HG03135 (cell line): ENCODE results near the gene PTGER2.

ENCODE experiments used
- ATAC-seq: cut with Tn5 transposase; IDR thresholded peaks from one replicate; pipeline ENCODE4 v1.9.1; 2021; ENCODE audit warnings: mild to moderate bottlenecking, moderate library complexity; ENCODE audit not compliant: unreplicated experiment

The PTGER2 gene

GRCh38 chr14:52333823-52334657 lies 19.9 kb downstream of the PTGER2 start:
- no peak for ATAC-seq

GRCh38 chr14:52336241-52336640 lies 22.1 kb downstream of the PTGER2 start:
- no peak for ATAC-seq

DNA sequence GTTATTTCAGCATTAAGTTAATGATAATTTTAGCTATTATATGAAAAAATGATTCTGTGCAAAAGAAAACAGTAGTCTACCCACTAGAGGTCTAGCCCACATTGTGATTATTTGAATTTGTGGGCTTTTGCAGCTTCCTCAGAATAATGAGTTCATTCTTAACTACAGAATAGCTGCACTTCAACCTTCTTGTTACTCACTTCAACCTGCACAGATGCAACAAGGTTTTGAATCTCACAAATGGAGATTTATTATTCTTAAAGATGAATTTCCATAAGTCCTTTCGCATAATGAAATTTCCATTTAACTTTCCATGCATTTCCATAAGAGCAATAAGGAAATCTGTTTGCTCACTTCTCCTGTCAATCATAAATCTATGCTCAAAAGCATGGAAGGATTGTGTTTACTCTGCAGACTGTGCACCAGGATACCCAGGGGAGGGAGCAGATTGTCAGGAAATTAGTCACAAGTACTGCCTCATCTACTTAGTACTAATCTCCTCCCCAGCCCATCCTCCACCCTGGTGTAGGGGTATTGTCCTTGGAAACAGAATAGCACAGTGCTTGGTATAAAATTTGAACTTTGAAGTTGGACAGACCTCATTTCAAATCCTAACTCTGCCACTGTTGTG lies 24.1 kb downstream of the PTGER2 start:
- ATAC-seq = no peak

DNA sequence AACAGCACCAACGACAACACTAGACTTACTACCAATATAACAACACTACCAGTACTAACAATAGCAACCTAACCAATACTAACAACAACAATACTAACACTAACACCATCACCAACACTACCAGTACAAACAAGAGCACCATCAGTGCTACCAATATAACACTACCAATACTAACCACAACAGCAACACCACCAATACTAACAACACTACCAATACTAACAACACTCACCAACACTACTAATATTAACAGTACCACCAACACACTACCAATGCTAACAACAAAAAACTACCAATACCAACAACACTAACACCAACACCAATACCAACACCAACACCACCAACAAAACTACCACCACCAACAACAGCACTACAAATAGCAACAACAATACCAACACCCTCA lies 25.1 kb downstream of the PTGER2 start:
- no peak for ATAC-seq

- ATAC-seq = no peak
These were observed 28.9 kb downstream of the PTGER2 start for GRCh38 chr14:52342849-52343596.

DNA sequence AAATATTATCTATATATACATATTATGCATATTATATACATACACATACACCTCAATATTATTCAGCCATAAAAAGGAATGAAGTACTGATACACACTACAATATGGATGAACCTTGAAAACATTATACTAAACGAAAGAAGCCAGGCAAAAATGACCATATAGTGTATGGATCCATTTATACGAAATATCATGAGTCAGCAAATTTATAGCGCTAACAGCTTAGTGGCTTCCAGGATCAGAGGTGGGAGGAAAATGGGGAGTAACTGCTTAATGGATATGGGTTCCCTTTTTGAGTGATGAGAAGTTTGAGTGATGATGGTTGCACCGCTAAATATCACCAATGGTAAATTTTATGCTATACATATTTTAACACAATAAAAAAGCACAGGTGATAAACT lies 32.7 kb downstream of the PTGER2 start:
- no peak for ATAC-seq

- ATAC-seq = no peak
These were observed 34.2 kb downstream of the PTGER2 start for GRCh38 chr14:52348279-52348678.

DNA sequence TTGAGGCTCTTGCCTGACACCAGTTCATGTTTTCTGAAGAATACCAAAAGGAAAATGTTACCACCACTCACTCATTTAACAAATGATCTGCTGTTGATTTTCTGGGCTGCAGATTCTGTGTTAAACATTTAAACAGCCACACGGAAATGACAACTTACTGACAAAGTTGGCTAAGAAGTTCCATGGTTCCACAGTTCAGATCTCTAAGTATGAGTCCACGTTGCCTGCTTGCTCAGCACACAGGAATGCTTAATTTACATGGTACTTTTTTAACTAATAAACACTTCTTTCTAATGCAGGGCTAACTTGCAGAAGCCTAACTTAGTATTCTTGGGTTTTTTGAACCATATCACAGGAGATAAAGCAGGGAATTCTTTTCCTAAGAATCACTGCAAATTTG lies 34.7 kb downstream of the PTGER2 start:
- no peak for ATAC-seq

DNA sequence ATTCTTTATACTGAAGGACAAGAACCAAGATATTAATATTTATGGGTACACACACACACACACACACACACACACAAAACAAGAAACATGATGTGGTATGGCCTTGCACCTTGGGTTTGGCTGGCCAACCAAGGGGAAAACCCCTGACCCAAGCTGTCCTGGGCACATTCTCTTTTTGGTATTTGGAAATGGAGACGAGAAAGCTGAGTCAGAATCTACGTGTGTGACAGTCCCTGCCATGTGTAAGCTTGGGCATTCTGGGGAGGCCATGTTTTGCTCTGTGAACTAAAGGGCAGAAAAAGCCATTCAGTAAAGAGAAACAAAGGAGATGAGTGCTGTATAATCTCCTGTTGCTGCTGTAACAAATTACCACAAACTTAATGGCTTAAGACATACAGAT lies 35.6 kb downstream of the PTGER2 start:
- no peak for ATAC-seq

DNA sequence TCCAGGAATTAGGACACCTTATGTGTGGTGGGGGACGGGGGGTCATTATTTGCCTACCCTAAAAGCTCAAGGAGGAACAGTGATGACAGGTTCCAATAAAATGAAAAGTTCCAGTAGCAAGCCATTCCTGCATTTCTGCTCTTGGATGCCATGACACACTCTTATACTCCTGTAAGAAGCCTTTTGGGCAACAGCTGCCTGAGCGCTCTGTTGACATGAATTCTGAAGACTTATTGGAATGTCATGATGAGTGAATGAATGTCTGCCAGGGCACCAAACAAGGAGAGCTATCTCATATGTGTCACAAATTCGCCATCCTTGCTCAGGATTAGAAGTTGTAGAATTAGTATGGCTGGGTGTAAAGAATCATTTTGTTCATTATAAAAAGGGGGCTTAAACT lies 36.3 kb downstream of the PTGER2 start:
- ATAC-seq = no peak

DNA sequence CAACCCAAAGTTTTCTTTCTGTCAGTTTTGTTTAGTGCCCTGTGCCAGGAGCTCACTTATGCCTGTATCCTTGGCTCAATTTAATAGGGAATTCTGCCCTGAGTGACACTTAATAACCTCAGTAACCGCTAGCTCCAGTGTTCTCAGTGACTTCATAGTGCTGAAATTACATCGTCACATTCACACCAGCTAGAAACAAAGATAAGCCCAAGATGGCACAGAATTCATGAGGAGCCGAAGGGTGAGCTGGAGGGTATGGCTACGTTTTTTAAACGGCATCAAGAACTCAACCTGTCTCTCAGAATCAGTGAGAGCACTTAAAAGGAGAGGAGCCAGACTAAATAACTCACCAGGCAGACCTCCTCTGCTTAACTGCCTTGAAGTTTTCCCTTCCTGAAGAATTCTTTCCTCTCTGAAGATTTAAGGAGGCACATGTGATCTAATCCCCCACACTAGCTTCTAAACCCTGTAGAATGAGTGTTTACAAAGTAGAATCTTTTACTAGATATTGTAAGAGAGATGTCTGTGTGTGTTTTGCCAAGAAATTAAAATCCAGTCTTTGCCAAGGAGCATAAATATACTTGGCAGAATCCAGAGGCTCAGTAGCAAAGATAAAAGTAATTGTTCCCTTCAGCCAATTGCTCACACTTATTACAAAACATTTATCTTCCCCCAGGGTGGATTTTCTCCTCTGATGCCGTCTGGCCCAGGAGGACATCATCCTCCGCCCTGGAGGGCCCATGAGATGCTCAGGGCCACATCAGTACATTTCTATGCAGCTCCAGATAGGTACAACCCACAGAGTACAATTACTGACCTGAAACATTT lies 37.3 kb downstream of the PTGER2 start:
- ATAC-seq = no peak

DNA sequence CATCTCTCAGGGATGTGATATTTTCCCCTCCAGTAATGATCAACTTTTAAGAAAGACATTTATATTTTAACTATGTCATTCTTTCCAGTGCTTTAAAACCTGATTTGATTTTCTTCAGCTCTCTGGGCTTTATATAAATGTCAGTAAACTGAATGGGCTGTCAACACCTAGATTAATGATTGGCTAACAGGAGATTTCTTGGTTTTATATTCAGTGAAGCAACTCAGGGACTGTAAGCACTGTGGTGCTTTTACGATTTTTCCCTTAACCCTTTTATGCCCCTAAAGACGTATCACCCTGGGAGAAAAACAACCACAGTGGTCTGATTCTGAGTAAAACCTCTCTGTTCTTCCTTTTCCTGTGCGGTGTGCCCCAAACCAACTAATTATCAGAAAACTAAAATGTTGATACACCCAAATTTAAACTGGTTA lies 38.0 kb downstream of the PTGER2 start:
- peak; percentile 74 for ATAC-seq

DNA sequence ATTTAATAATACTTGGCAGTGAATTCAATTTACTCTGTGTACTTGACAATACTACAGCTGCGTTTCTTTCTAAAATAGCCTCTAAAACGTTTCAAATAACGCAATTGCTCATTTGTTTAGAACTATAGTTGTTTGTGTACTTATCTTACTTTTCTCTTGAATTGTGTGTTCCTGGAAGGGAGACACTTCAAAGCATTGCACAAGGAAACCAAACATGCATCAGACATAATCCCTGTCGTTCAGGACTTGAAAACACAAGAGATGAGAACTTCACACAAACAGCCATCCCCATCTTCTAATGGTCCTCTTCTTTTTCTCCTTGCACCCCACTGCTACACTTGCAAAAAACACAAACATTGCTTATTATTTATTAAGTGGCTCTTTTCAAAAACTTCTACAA lies 38.5 kb downstream of the PTGER2 start:
- ATAC-seq = peak; percentile 12

DNA sequence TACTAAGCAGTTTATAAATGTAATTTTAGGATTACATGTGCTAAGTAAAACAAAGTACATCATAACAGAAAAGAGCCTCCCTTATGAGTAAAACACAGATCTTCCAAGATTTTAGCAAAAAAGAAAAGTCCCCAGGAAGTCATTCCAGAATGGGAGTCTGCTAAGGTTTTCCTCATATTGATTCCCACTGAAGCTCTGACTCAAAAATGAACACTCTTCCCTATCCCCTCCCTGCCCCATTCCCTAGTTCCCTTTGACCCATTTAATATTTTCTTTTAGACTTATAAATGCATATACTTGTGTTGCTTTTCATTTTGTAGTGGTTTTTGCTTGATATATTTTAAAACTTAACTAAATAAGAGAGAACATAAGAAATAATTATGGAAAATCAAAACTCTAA lies 40.1 kb downstream of the PTGER2 start:
- ATAC-seq = no peak

GRCh38 chr14:52355016-52355431 lies 40.9 kb downstream of the PTGER2 start:
- no peak for ATAC-seq

- ATAC-seq = no peak
These were observed 41.4 kb downstream of the PTGER2 start for GRCh38 chr14:52355526-52355925.

GRCh38 chr14:52356025-52356424 lies 41.9 kb downstream of the PTGER2 start:
- no peak for ATAC-seq

- ATAC-seq = no peak
These were observed 46.7 kb downstream of the PTGER2 start for GRCh38 chr14:52360831-52361230.

DNA sequence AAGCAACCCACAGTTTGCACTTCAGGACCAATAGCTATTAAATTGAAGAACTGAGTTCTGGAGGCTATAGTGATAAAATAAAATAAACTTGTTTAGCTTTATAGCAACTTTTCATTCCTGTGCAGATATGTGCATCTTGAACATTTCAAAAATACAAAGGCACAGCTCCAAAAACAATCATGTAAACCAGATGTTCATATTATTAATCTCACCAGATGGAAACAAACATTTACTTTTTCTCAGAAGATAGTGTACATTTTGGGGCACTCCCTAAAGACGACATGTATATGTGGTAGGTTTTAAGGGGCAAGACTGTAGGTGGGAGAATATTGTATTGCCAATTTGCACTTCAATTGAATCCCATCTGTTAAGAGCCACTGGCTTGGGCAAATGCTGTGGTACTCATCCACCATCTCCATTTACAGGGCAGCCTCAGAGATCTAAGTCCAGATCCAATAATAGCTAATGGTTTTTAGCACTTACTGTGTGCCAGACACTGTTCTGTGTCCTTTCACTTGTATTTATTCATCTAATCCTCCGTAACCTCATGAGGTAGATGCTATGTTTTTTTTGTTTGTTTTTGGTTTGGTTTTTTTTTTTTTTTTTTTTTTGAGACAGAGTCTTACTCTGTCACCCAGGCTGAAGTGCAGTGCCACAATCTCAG lies 49.1 kb downstream of the PTGER2 start:
- ATAC-seq = no peak

DNA sequence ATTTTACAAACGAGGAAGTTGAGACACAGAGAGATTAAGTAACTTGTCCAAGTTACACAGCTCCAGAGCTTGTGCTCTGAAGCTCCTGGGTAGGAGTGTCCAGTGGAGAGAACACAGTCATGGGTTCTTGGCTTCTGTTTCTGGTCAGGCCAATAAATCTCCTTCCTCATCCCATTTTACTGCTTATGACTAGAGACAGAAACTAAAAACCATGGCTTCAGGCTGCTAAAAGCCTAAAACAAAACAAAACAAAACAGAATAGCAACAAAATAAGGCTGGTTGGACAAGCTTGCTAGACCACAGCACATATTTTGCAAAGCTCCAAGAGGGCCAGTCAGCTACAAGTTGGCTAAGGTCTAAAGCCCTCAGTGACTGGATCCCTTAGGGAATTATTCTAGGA lies 49.8 kb downstream of the PTGER2 start:
- ATAC-seq = no peak
